HG03439 (cell line): ENCODE results near the gene PARVG.

Experiments used
- ATAC-seq: cut with Tn5 transposase; IDR thresholded peaks from one replicate; pipeline ENCODE4 v1.9.1; 2021; ENCODE audit warnings: mild to moderate bottlenecking, moderate library complexity; ENCODE audit not compliant: unreplicated experiment

Gene PARVG

DNA sequence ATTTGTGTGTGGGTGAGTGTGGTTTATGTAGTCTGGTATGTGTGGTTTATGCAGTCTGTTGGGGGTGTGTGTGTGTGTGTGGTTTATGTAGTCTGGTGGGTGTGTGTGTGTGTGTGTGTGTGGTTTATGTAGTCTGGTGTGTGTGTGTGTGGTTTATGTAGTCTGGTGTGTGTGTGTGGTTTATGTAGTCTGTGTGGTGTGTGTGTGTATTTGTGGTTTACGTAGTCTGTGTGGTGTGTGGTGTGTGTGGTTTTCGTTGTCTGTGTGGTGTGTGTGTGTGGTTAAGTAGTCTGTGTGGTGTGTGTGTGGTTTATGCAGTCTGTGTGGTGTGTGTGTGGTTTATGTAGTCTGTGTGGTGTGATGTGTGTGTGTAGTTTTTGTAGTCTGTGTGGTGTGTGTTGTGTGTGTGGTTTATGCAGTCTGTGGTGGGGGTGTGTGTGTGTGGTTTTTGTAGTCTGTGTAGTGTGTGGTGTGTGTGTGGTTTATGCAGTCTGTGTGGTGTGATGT lies 26.2 kb upstream of the PARVG start:
- ATAC-seq: no peak

DNA sequence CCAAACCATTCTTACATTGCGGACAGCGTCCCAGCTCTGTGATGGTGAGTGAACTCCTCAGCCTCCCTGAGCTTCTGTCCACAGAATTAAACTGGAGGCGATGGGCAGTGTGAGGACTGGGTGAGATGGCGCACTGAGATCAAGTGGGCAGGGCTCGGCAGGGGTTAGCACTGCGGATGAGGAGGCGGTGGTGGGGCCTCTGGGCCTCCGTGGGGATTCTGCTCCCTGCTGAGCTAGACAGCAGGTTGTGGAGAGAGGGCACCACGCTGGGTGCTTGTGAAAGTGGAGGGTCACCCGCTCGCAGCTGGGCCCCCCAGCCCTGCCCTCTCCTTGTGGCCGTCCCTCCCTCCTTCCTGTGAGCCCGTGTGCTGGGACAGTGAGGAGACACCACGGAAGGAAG lies 25.6 kb upstream of the PARVG start:
- no peak for ATAC-seq

DNA sequence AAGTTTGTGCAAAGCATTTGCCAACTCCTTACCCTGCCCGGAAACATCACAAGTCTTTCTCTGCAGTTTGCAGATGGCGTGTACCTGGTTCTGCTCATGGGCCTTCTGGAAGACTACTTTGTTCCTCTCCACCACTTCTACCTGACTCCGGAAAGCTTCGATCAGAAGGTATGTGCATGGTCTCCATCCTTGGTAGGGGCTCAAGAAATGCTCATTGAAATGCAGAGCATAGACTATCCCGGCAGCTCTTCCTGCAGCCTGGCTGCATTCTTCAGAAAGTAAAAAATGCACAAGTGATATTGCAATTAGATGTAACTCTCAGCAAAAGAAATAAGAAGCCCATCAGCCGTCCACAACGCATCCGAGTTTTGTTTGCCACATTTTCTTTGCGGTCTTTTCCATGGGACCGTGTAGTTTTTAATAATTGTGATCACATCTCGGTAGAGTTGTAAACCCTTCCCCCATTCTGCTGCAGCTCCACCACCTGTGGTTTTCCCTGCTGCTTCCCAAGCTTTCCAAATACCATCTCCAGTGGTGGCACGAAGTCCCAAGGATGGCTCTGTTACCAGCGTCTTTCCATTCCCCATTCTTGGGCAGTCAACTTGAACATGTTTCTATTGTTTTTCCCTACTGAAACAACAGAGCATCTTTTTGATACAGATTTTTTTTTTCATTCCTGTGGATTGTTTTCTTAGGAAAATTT lies 22.7 kb upstream of the PARVG start:
- no peak for ATAC-seq

DNA sequence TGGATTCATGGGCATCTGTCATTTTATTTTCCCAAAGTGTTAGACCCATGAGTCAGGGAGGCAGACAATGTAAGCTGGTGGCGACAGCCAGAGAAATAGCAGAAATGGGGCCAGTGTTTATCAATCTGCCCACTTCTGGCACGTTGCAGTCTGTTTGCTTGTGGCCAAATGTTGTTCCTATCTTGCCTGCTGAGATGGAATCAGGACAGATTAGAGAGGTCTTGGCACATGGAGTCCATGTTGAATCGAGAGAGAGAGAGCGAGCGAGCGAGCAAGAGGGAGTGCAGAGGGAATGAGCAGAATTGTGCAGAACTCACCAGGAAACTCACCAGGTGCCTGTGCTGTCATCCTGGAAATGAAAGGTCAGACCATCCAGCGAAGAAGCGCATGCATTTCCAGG lies 21.9 kb upstream of the PARVG start:
- ATAC-seq: no peak

DNA sequence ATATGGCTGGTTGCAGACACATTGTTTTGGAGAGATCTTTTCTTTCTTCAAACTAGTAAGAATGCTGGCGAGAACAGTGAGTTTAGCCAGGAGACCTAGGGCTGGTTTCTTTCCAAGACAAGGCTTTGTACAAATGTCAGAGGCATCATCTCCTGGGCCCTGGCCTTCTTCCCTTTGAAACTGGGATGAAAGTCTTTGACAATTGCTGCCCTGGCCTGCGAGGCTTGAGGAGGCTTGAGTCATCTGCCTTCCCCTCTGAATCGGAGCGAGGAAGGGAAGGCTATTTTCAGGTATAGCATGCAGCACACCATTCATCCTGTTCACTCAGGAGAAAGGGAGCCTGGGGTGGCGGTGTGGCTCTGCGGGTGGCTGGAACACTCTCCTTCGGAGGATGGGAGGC lies 21.5 kb upstream of the PARVG start:
- no peak for ATAC-seq

DNA sequence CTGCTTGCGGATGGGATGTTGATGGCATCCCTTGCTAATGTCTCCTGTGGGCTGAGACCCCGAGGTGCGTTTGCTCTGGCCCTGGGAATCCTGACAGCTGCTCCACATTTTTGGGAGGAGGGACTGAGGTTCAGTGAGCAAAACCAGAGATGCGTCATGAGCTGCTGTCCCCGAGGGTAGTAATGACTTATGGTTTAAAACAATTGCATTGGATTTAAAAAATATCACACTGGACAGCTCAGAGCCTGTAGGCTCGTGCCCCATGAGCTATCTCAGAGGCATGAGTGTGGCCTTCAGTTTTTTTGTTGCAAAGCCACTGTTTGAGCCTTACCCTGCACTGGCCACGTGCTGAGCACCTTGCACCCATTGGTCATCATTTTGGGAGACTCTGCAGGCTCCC lies 20.9 kb upstream of the PARVG start:
- no peak for ATAC-seq

DNA sequence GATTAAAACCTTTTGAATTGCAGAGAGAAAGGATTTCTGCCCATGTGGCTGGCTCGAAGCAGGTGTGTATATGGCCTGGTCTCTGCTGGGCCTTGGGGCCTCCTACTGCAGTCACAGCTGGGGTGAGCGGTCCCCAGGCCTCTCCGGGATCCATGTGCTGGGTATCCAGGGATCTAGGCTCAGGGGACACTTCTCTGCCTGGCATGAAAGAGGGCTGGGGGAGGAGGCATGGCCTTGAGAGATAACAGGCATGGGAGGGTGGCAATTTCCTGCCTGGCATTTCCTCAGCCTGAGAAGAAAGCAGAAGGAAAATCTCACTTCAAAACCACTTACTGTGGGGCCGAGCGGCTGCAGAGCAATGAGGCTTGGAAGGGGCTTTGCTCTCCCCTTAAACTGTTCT lies 20.3 kb upstream of the PARVG start:
- no peak for ATAC-seq

DNA sequence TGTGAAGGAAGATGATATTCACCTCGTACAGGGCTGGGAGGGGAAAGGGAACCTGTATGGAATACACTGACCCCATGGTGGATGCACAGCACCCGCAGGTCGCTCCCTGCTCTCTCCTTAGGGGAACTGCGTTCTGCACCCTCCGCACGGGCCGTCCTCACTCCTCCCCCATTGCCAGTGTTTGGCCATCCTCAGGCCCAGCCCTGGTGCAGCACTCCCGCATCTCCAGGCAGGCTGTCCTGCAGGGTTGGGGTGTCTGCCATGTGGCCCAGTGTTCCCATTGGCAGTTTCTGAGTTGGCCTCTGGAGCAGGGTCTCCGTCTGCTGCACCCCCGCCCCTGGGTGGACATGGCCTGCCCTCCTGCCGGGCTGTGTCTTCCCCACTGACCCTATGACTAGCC lies 19.1 kb upstream of the PARVG start:
- ATAC-seq: no peak

DNA sequence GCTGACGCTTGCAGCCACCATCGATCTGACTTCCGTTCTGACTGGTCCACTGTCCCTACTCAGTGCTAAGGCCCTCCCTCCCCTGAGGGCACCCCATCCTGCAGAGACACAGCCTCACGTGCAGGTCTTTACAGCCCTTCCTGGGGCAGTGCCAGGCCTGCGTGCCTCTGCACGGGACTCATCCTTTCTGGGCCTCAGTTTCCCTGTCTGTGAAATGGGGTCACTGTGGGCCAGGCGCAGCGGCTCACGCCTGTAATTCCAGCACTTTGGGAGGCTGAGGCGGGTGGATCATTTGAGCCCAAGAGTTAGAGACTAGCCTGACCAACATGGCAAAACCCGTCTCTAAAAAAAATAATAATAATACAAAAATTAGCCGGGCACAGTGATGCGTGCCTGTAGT lies 17.8 kb upstream of the PARVG start:
- ATAC-seq: no peak

DNA sequence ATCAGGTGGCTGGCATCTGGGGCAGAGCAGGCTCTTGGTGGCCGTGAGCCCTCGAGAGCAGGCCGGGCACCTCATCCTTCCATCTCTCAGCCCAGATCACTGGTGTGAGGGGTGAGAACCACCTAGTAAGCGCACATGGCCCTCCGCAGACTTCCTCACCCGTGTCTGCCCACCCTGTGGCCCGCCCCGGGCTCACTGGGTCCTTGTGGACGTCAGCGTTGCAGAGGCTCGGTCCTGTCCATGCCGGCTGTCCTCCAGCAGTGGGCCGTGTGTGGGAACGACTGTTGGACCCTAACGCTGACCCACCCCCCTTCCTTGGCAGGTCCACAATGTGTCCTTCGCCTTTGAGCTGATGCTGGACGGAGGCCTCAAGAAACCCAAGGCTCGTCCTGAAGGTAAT lies 17.2 kb upstream of the PARVG start:
- no peak for ATAC-seq

DNA sequence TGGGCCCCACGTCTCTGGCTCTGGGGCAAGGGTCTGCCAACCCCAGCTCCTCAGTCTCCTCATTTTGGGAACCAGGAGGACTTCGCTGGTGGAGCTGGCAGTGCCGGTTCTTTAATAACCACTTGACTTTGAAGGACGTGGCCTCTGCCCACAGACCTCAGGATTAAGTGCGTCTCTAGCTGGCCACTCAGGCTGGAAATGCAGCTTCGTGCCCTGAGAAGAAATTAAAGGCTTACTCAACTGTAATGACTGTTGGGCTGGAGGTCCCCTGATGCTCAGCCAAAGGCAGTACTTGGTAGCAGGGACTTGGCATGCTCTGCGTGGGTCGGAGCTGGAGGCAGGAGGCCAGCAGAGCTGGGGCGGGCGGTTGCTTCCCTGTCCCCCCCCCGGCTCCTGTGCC lies 16.7 kb upstream of the PARVG start:
- ATAC-seq: no peak

DNA sequence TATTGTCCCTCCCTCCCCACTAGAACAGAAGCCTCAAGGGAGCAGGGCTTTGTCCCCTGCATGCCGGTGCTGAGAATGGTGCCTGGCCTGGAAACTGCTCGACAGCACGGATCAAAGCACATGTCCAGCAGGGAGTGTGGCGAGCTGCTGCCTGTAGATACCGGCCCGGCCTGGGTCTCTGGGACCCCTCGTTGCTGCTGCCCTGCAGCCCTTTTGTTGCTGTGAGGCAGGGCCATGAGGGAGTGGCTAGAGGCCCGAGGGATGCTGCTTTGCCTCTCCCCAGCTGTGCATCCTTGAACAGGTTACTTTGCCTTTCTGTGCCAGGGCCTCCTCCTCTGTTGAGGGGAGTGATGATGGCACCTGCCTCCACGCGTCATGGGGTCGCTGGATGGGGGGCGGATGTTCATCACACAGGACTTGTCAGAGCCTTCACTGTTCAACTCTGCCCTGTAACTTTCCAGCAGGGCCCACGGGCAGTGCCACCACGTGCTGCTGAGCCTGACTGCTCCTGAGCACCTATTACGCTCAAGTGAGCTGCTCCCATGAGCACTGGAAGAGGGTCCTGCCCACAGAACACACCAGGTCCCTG lies 15.3 kb upstream of the PARVG start:
- ATAC-seq: no peak

DNA sequence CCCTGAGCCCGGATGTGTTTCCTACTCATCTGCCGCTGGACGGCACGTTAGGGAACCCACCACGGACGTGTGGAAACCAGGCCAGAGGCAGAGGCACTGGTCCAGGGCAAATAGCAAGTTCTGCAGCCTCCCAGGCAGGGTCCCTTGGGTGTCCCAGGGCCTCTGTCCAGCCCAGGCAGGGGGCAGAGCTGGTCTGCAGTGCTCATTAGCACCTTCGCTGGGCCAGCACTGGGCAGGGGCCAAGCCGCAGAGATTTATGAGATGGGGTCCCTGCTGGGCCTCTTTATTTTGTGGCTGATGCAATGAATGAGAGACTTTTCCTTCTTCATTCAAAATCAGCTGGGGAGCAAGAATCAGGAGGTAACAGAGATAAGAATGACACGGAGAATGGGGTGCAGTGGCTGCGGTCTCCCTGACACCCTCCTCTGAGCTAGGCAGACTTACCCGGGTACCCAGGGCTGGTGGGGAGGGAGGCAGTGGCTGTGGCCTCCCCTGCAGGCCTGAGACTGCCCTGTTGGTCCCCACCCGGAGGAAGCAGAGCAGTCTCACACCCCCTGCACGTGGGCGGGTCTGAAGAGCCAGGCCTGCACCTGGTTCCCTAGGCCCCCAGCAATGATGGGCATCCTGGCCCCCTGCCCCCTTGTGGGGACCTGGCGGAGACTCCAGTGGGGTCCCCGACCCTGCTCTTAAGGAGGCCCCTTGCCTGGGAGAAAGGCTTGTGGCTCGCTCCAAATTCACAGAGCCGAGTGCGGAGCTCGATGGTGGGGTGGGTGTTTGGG lies 14.0 kb upstream of the PARVG start:
- no peak for ATAC-seq

DNA sequence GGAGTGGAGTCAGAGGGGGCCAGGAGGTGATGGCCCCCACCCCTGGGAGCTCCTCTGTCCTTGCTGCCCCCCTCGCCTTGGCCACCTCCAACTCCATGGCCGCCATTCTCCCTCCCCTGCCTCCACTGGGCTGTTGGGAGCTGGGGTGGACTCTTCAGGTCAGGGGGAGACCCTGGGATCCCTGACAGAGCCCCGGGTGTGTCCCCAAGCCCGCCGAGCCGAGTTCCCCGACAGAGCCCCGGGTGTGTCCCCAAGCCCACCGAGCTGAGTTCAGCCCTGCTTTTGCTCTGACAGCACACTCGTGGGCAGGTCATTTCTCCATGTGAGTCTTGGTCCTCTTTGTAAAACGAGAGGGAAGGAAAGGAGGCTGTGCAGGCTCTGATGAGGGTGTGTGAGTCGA lies 13.2 kb upstream of the PARVG start:
- no peak for ATAC-seq

DNA sequence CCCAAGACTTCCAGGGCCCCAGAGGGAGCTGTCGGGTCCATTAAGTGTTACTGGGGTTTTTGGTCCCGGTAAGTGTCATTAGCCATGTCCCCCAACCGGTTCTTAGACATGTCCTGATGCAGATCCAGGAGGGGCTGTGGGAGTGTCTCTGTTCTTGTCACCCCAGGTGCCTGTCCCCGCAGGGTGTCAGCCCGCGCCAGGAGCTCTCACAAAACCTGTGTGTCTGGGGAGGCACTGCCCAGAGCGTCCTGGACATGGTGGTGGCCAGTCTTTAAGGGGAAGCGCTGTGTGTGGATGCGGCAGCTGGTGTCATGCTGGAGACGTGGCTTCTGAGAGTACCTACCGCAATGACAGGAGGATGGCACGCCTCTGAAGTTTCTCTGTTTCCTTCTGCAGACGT lies 12.5 kb upstream of the PARVG start:
- no peak for ATAC-seq

DNA sequence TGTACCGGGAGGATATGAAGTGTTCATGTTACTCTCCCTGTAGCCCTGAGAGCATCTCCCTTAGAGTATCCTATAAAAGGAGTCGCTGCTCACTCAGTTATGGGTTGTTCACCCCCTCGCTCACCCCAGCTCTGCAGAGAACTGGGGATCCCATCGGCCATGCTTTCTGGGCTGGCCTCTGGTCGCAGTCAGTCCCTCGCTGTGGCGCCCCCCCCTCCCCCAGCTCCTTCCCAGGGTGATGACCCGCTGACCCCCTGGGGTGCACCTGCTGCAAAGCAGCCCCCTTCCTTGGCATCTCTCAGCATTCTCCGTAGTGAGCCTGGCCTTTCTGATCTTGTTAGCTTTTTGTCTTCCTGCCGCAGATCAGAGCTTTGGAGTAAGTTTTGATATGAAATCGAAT lies 10.3 kb upstream of the PARVG start:
- ATAC-seq: no peak

DNA sequence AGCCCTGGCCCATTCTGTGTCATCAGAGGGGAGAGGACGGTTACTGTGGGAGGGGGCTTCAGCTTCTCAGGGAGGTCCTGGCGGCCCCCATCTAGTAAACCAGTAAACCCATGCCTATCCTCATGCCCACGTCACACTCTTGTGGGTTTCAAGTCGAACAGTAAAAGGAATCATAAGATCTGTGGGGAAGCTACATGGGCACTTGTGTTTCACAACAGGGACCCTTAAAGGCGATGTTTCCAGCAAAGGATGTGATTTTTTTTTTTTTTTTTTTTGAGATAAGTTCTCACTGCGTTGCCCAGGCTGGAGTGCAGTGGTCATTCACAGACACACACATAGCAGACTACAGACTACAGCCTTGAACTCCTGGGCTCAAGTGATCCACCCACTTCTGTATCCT lies 9.2 kb upstream of the PARVG start:
- ATAC-seq: no peak

DNA sequence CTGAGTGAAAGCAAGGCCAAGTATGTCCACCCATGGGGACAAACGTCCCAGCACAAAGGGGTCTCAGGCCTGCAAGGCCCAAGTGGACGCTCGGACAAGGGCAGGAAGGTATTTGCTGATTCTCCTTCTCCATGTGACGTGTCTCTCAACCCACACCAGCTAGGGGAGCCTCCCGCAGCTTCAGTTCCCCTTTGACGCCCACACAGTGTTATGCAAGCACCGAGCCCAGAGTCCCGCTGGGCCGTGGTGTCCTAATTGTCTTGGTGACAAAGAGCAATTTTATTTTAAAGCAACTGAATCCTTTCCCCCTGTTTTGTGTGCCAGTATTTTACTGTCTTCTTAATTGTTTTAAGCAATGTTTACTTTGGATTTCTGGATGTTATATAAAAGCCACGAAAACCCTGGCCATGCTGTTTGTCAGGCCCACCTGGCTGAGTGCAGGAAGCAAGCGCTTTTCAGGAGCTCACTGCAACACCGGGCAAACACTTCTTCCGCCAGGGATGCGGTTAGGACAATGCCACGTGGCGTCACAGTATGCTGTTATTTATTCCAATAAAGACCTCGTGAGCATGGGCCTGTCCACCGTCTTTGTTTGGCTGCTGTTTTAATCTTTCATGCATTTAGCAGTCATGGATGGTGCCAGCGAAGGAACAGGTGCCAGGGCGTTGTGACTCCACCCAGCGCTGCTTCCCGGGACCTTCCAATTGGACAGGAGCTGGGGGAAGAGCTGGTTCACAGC lies 8.2 kb upstream of the PARVG start:
- no peak for ATAC-seq

DNA sequence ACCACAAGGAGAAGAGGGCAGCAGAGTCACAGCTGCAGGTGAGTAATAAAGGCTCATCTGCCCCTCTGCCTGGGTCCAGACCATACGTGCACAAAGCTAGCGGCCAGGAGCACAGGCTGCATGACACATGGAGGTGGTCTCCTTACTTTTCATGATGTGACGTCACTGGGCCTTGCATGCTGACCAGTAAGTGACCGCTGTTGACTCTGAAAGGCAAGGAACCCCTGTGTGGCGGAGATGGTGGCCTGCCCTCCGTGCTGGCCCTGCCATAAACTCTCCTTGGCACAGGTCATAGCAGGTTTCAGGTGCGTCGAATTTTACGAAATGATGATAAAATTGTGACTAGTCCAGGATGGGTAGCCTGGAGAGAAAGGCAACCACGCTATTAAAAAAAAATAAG lies 7.6 kb upstream of the PARVG start:
- ATAC-seq: no peak

DNA sequence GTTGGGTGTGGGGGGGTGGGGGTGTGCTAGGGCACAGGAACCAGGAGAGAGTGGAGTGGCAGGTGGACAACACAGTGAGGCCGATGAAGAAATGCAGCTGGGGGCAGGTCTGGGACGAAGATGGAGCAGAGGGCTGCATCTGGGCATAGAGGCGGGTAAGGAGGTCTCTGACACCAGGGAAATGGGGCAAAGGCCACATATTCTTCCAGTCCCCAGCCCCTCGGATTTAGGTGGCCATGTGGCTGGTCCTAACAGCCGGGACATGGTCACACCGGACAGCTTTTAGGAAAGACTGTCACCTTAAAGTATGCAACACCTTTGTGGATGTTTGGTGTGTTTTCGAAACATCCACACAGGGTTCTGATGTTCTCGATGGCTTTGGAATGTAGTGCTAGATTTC lies 5.0 kb upstream of the PARVG start:
- no peak for ATAC-seq

DNA sequence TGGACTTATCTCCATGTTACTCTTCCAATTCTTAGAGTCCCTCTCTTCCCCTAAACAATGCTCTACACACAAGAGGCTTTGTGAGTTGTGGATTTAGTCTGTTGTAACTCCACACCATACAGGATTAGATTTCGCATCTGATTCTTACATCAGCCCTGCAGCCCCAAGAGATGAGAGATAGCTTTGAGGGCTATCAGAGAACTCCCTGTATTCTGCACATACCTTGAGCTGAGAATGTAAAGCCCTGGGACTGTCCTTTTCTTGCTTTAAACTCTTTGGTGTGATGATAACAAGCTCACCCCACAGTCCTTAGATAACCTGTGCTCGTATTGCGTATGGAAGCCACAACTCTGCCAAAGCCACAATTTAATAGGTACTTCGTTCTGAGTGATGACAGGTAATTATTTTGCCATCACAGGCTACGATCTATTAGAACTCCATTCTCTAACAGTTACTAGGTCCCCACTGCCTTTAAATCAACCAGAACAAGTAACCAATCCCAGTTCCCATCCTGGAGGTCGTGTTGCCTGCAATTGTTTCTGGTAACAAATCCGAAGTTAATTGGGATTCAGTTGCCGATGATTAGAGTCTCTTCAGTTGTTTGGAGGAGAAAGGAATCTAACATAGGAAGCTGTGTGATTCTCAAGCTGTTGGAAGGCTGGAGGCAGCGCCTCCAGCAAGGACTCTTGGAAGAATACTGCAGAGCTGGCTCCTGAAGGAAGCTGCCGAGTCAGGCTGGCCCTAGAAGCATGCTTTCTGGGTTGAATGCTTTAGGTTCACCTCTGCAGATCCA lies 1.3 kb upstream of the PARVG start:
- no peak for ATAC-seq
